ENCODE results near the gene PDE6A. TPM values are rescaled to one million over a fixed set of nuclear protein-coding genes. Genes with fewer than 3 reads are reported as not detected.

The PDE6A gene
- total and polyA plus RNA-seq, 9 of the 15 experiments (the other 6 are each of a cell fraction or from before 2014, with no cell fraction given): 0.01 to 0.04 (median 0.01) TPM; not detected in 6

- TF ChIP-seq GTF3C2 (IDR thresholded peaks at IDR 0.05; ENCODE audit: borderline replicate concordance, extremely low read depth, insufficient read length): no peak
- no peak for TF ChIP-seq CTCF (IDR thresholded peaks at IDR 0.05 in 2 of 3, conservative IDR thresholded peaks at IDR 0.05 in 1 of 3; ENCODE audit: insufficient read depth in 2 of 3, low read depth in 1 of 3, low read length in 3 of 3)
- TF ChIP-seq MCM5 (IDR thresholded peaks at IDR 0.05; ENCODE audit: low read depth): no peak
Measured at GRCh38 chr5:149937610-149938009, 7.0 kb downstream of the PDE6A start (continued).

GRCh38 chr5:149936700-149937091, 7.9 kb downstream of the PDE6A start:
- H3K4me2 ChIP-seq (ENCODE audit: insufficient read depth, low read length): no peak overlapping the region
- H3K4me1 ChIP-seq (replicated peaks in 1 of 2; ENCODE audit: control insufficient read depth in 2 of 2, insufficient read depth in 2 of 2, low read length in 2 of 2): peaks cover 21 to 55% of the 10 kb centered on the region in 2 experiments
- H3K9me3 ChIP-seq (replicated peaks; ENCODE audit: control insufficient read depth, insufficient read depth, low read depth, low read length): no peaks in the 10 kb centered on the region
- FAIRE-seq (no peak), DNase-seq (ENCODE audit: extremely low read depth in 1 of 4, low spot score in 3 of 4) (no peak), ATAC-seq (no peak)
- no peaks in the 10 kb centered on the region; the same call in 1 of the 3 replicates for H3K36me3 ChIP-seq (ENCODE audit: control insufficient read depth, insufficient read depth, low read length)
- H3K9me1 ChIP-seq (ENCODE audit: control insufficient read depth, insufficient read depth, low read length): no peaks in the 10 kb centered on the region
- peak overlapping the region; percentile 20 for H2AFZ ChIP-seq (ENCODE audit: low read depth, low read length)
- H3K9ac ChIP-seq (ENCODE audit: insufficient read depth in 1 of 2, low read depth in 2 of 2, low read length in 2 of 2): no peak overlapping the region
- intact Hi-C loops (cut with micrococcal nuclease): no loop called here
- no peaks in the 10 kb centered on the region for H4K20me1 ChIP-seq (replicated peaks; ENCODE audit: control insufficient read depth, insufficient read depth, low read length)
- in situ Hi-C loops (cut with MboI): no loop called here
- no peak overlapping the region for H3K27ac ChIP-seq (ENCODE audit: extremely low read depth, low read depth, low read length)
- BruUV-seq (replicated peaks): no TSS peak
- H3K27me3 ChIP-seq (ENCODE audit: control insufficient read depth in 2 of 2, insufficient read depth in 2 of 2, low read length in 2 of 2): no peaks in the 10 kb centered on the region
- CTCF ChIA-PET (ENCODE audit: low intra/inter-chr PET ratio): no interaction called here
- H3K79me2 ChIP-seq (ENCODE audit: control insufficient read depth, insufficient read depth, low read length): no peaks in the 10 kb centered on the region
- no peak overlapping the region for H3K4me3 ChIP-seq
- POLR2A ChIA-PET: interaction anchor here (1.1 to 2.0 kb wide), 4 partner anchors 9 to 45 kb away, joined by 3 to 5 read pairs (median 4); no protein-coding TSS in a partner anchor
- WGBS (ENCODE audit: insufficient coverage, low coverage, missing lambda C conversion rate): 52% methylated on average over 3 of the region's 3 CpGs
- TF ChIP-seq RCOR1 (IDR thresholded peaks at IDR 0.05; ENCODE audit: borderline replicate concordance in 1 of 2, low read depth in 2 of 2, low read length in 2 of 2) (no peak), SETDB1 (IDR thresholded peaks at IDR 0.05; ENCODE audit: low read length) (no peak)
- TF ChIP-seq, protein P1, sequence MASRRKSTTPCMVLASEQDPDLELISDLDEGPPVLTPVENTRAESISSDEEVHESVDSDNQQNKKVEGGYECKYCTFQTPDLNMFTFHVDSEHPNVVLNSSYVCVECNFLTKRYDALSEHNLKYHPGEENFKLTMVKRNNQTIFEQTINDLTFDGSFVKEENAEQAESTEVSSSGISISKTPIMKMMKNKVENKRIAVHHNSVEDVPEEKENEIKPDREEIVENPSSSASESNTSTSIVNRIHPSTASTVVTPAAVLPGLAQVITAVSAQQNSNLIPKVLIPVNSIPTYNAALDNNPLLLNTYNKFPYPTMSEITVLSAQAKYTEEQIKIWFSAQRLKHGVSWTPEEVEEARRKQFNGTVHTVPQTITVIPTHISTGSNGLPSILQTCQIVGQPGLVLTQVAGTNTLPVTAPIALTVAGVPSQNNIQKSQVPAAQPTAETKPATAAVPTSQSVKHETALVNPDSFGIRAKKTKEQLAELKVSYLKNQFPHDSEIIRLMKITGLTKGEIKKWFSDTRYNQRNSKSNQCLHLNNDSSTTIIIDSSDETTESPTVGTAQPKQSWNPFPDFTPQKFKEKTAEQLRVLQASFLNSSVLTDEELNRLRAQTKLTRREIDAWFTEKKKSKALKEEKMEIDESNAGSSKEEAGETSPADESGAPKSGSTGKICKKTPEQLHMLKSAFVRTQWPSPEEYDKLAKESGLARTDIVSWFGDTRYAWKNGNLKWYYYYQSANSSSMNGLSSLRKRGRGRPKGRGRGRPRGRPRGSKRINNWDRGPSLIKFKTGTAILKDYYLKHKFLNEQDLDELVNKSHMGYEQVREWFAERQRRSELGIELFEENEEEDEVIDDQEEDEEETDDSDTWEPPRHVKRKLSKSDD (conservative IDR thresholded peaks at IDR 0.05; ENCODE audit: low read length): no peak
- TF ChIP-seq, protein P2, sequence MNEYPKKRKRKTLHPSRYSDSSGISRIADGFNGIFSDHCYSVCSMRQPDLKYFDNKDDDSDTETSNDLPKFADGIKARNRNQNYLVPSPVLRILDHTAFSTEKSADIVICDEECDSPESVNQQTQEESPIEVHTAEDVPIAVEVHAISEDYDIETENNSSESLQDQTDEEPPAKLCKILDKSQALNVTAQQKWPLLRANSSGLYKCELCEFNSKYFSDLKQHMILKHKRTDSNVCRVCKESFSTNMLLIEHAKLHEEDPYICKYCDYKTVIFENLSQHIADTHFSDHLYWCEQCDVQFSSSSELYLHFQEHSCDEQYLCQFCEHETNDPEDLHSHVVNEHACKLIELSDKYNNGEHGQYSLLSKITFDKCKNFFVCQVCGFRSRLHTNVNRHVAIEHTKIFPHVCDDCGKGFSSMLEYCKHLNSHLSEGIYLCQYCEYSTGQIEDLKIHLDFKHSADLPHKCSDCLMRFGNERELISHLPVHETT (CRISPR knock-in tag; conservative IDR thresholded peaks at IDR 0.05 in 1 of 2, IDR thresholded peaks at IDR 0.05 in 1 of 2): no peak
- TF ChIP-seq, protein P3, sequence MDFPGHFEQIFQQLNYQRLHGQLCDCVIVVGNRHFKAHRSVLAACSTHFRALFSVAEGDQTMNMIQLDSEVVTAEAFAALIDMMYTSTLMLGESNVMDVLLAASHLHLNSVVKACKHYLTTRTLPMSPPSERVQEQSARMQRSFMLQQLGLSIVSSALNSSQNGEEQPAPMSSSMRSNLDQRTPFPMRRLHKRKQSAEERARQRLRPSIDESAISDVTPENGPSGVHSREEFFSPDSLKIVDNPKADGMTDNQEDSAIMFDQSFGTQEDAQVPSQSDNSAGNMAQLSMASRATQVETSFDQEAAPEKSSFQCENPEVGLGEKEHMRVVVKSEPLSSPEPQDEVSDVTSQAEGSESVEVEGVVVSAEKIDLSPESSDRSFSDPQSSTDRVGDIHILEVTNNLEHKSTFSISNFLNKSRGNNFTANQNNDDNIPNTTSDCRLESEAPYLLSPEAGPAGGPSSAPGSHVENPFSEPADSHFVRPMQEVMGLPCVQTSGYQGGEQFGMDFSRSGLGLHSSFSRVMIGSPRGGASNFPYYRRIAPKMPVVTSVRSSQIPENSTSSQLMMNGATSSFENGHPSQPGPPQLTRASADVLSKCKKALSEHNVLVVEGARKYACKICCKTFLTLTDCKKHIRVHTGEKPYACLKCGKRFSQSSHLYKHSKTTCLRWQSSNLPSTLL (IDR thresholded peaks at IDR 0.05): no peak
